SK-N-SH treated with all-trans-retinoic acid at 6 μM for 48 hours (cell line): ENCODE data around the gene NRL.
A peak's percentile ranks its signal among the peaks of the same experiment; 100 is the strongest.

Experiments used
- ATAC-seq: fragments of 200-7000 bp; cut with Tn5 transposase; 3 replicates; pipeline ENCODE4 v1.9.1; 2020; ENCODE audit warnings: mild to moderate bottlenecking, moderate library complexity
- ARNTL ChIP-seq: fragments of 450-650 bp; formaldehyde crosslinking; IDR thresholded peaks from 2 replicates; pipeline ENCODE4 v1.5.0; 2020; ENCODE audit warnings: low read depth, mild to moderate bottlenecking, moderate library complexity, borderline replicate concordance
- BACH2 ChIP-seq: fragments of 250-450 bp; sonication (Bioruptor Pico); IDR thresholded peaks from 2 replicates; pipeline ENCODE4 v1.9.0; 2021; ENCODE audit warnings: mild to moderate bottlenecking, borderline replicate concordance
- CSDC2 ChIP-seq: fragments of 250-450 bp; sonication (Bioruptor Pico); IDR thresholded peaks from 2 replicates; pipeline ENCODE4 v1.5.0; 2020; ENCODE audit warnings: mild to moderate bottlenecking, moderate library complexity
- CSRNP3 ChIP-seq: fragments of 250-450 bp; sonication (Bioruptor Pico); IDR thresholded peaks from 2 replicates; pipeline ENCODE4 v1.5.1; 2021; ENCODE audit warnings: mild to moderate bottlenecking, moderate library complexity
- GLIS3 ChIP-seq: fragments of 250-450 bp; sonication (Bioruptor Pico); IDR thresholded peaks from 2 replicates; pipeline ENCODE4 v1.5.0; 2020; ENCODE audit warnings: mild to moderate bottlenecking, moderate library complexity
- ISL1 ChIP-seq: fragments of 250-450 bp; sonication (Bioruptor Pico); IDR thresholded peaks from 2 replicates; pipeline ENCODE4 v2.1.2; 2022; ENCODE audit warnings: mild to moderate bottlenecking, moderate library complexity
- OSR1 ChIP-seq: fragments of 250-450 bp; sonication (Bioruptor Pico); IDR thresholded peaks from 2 replicates; pipeline ENCODE4 v1.8.0; 2022; ENCODE audit warnings: moderate library complexity, mild to moderate bottlenecking, inconsistent platforms
- PPARA ChIP-seq: fragments of 250-450 bp; sonication (Bioruptor Pico); IDR thresholded peaks from 2 replicates; pipeline ENCODE4 v1.5.0; 2020; ENCODE audit warnings: mild to moderate bottlenecking, borderline replicate concordance
- RARB ChIP-seq: fragments of 250-450 bp; sonication (Bioruptor Pico); IDR thresholded peaks from 2 replicates; pipeline ENCODE4 v1.8.0; 2021; ENCODE audit warnings: mild to moderate bottlenecking, moderate library complexity
- SNAI2 ChIP-seq: fragments of 250-450 bp; sonication (Bioruptor Pico); IDR thresholded peaks from 2 replicates; pipeline ENCODE4 v1.5.0; 2020; ENCODE audit warnings: mild to moderate bottlenecking, moderate library complexity
- TCF4 ChIP-seq: fragments of 250-450 bp; sonication (Bioruptor Pico); IDR thresholded peaks from 2 replicates; pipeline ENCODE4 v1.8.0; 2021; ENCODE audit warnings: mild to moderate bottlenecking, moderate library complexity, borderline replicate concordance
- TOX ChIP-seq: fragments of 250-450 bp; sonication (Bioruptor Pico); IDR thresholded peaks from 2 replicates; pipeline ENCODE4 v1.8.0; 2021; ENCODE audit warnings: mild to moderate bottlenecking, moderate library complexity, borderline replicate concordance
- TSHZ2 ChIP-seq: fragments of 250-450 bp; sonication (Bioruptor Pico); IDR thresholded peaks from 2 replicates; pipeline ENCODE4 v1.5.0; 2020; ENCODE audit warnings: mild to moderate bottlenecking, moderate library complexity
- ZC3H10 ChIP-seq: fragments of 250-450 bp; sonication (Bioruptor Pico); IDR thresholded peaks from 2 replicates; pipeline ENCODE4 v1.5.1; 2021; ENCODE audit warnings: mild to moderate bottlenecking, moderate library complexity
- ZFP3 ChIP-seq: fragments of 250-450 bp; sonication (Bioruptor Pico); IDR thresholded peaks from 2 replicates; pipeline ENCODE4 v1.5.0; 2020; ENCODE audit warnings: mild to moderate bottlenecking, moderate library complexity
- ZFP30 ChIP-seq: fragments of 450-650 bp; formaldehyde crosslinking; IDR thresholded peaks from 2 replicates; pipeline ENCODE4 v1.5.0; 2022; ENCODE audit warnings: mild to moderate bottlenecking, moderate library complexity
- ZNF565 ChIP-seq: fragments of 450-650 bp; formaldehyde crosslinking; conservative IDR thresholded peaks from 2 replicates; pipeline ENCODE4 v1.5.0; 2020; ENCODE audit warnings: low read depth, mild to moderate bottlenecking, moderate library complexity
- ZNF70 ChIP-seq: fragments of 450-650 bp; formaldehyde crosslinking; IDR thresholded peaks from 2 replicates; pipeline ENCODE4 v1.5.0; 2020; ENCODE audit warnings: mild to moderate bottlenecking, moderate library complexity
- ZNF8 ChIP-seq: fragments of 450-650 bp; formaldehyde crosslinking; IDR thresholded peaks from 2 replicates; pipeline ENCODE4 v1.5.0; 2020; ENCODE audit warnings: mild to moderate bottlenecking, moderate library complexity
- TF ChIP-seq, protein P1 (sequence below): fragments of 250-450 bp; sonication (Bioruptor Pico); IDR thresholded peaks from 2 replicates; pipeline ENCODE4 v1.8.0; 2021; ENCODE audit warnings: low read depth, mild to moderate bottlenecking, moderate library complexity, borderline replicate concordance
- TF ChIP-seq, protein P2 (sequence below): fragments of 250-450 bp; sonication (Bioruptor Pico); IDR thresholded peaks from 2 replicates; pipeline ENCODE4 v1.5.1; 2020; ENCODE audit warnings: low read depth, mild to moderate bottlenecking, moderate library complexity

Gene NRL

GRCh38 chr14:24113379-24113800 is 1.4 kb downstream of the NRL start:
- TF ChIP-seq TSHZ2 (CRISPR knock-in tag) (no peak), ZNF70 (CRISPR knock-in tag) (no peak), SNAI2 (CRISPR knock-in tag) (no peak), ZFP3 (CRISPR knock-in tag) (no peak), ZNF565 (no peak), ZFP30 (CRISPR knock-in tag) (no peak), ZNF8 (CRISPR knock-in tag) (no peak), TOX (CRISPR knock-in tag) (no peak)
- TF ChIP-seq, protein P1, sequence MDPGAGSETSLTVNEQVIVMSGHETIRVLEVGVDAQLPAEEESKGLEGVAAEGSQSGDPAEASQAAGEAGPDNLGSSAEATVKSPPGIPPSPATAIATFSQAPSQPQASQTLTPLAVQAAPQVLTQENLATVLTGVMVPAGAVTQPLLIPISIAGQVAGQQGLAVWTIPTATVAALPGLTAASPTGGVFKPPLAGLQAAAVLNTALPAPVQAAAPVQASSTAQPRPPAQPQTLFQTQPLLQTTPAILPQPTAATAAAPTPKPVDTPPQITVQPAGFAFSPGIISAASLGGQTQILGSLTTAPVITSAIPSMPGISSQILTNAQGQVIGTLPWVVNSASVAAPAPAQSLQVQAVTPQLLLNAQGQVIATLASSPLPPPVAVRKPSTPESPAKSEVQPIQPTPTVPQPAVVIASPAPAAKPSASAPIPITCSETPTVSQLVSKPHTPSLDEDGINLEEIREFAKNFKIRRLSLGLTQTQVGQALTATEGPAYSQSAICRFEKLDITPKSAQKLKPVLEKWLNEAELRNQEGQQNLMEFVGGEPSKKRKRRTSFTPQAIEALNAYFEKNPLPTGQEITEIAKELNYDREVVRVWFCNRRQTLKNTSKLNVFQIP (CRISPR knock-in tag): no peak
- ATAC-seq: peak; percentile 5

DNA sequence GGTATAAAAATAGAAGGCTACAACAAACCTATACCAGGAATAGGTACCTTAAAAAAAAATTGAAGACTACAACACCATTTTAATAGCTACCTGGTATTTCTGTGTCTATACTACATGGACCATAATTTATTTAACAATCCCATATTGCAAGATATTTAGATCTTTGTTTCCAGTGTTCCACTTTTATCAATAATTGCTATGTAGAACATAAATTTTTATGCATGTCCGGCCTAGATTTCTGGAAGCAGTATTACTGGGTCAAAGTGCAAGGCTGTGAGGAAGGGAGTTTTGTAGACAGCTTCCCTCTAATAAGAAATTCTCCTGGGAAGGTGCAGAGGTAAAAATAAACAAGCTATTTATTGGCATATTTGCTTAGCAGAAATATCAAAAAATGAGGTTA is 4.2 kb downstream of the NRL start:
- TF ChIP-seq CSDC2 (CRISPR knock-in tag): no peak
- TF ChIP-seq ZNF70 (CRISPR knock-in tag): no peak
- TF ChIP-seq ISL1: no peak
- TF ChIP-seq ZC3H10: no peak
- no peak for TF ChIP-seq TCF4 (CRISPR knock-in tag)
- no peak for TF ChIP-seq PPARA
- TF ChIP-seq GLIS3 (CRISPR knock-in tag): no peak
- no peak for ATAC-seq

GRCh38 chr14:24110060-24110459 is 4.7 kb downstream of the NRL start:
- no peak for ATAC-seq

More at GRCh38 chr14:24110060-24110459, 4.7 kb downstream of the NRL start:
- TF ChIP-seq CSRNP3 (CRISPR knock-in tag) (no peak), OSR1 (CRISPR knock-in tag) (no peak), ZFP30 (CRISPR knock-in tag) (no peak), TOX (CRISPR knock-in tag) (no peak), PPARA (no peak), ZNF8 (CRISPR knock-in tag) (no peak), ZNF565 (no peak), ZC3H10 (no peak), RARB (CRISPR knock-in tag) (no peak), ZNF70 (CRISPR knock-in tag) (no peak), CSDC2 (CRISPR knock-in tag) (no peak), ARNTL (no peak), SNAI2 (CRISPR knock-in tag) (no peak), ISL1 (no peak), TSHZ2 (CRISPR knock-in tag) (no peak), ZFP3 (CRISPR knock-in tag) (no peak), BACH2 (CRISPR knock-in tag) (no peak), TCF4 (CRISPR knock-in tag) (no peak)
- TF ChIP-seq, protein P1 (CRISPR knock-in tag): no peak
- TF ChIP-seq, protein P2, sequence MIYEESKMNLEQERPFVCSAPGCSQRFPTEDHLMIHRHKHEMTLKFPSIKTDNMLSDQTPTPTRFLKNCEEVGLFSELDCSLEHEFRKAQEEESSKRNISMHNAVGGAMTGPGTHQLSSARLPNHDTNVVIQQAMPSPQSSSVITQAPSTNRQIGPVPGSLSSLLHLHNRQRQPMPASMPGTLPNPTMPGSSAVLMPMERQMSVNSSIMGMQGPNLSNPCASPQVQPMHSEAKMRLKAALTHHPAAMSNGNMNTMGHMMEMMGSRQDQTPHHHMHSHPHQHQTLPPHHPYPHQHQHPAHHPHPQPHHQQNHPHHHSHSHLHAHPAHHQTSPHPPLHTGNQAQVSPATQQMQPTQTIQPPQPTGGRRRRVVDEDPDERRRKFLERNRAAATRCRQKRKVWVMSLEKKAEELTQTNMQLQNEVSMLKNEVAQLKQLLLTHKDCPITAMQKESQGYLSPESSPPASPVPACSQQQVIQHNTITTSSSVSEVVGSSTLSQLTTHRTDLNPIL (CRISPR knock-in tag): no peak
